ENCODE data around the gene LAMTOR4.
A peak's percentile ranks its signal among the peaks of the same experiment; 100 is the strongest.
"Not testable (repeated sequence)": the region's sequence is repeated elsewhere in the genome, so short reads cannot be mapped to it uniquely, and the experiment has no call there.

Gene LAMTOR4

DNA sequence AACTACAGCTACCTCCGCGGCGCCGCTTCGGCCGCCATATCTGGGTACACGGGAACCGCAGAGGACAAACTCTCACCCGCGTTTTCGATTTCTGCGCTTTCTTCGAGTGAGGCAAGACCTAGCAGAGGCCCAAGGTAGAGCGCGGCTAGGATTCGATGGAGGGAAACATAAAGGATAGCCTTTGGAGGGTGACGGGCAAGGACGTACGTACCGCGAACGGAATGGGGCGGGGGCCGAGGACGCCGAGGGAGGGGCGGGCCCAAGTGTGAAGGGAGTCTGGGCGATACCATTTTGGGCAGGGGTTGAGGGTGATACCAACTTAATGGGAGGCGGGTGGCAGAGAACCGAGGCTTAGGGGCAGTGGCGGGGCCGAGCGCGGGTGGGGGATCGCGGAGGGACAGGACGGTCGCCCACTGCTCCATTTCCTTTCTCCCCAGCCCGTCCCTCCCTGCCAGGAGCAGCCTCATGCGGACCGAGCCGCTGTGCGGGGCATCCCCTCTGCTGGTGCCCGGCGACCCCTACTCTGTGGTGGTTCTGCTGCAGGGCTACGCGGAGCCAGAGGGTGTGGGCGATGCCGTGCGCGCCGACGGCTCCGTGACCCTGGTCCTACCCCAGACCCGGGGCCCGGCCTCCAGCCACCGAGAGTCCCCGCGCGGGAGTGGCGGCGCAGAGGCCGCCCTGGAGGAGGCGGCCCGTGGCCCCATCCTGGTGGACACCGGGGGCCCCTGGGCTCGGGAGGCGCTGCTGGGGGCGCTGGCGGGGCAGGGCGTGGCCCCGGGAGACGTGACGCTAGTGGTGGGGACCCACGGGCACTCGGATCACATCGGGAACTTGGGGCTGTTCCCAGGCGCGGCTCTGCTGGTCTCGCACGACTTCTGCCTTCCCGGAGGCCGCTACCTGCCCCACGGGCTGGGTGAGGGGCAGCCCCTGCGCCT, 21.5 kb upstream of the LAMTOR4 start, which contains the start of gene MBLAC1:
Gene MBLAC1, plus strand, starts transcription at position 37 of the 935 bp plus-strand sequence. Its CDS starts 429 bp downstream, at position 466.
- H3K18ac ChIP-seq (ENCODE audit: low read depth in 1 of 2, low read length in 2 of 2): peak within 1 kb of the TSS; percentile 97 to 99
- peak within 1 kb of the TSS; percentile 80 to 84 for H2BK12ac ChIP-seq (ENCODE audit: low read length in 2 of 2)
- peak within 1 kb of the TSS; percentile 97 to 99 for H3K4ac ChIP-seq (ENCODE audit: low read depth in 1 of 2, low read length in 2 of 2)
- H2BK15ac ChIP-seq (ENCODE audit: low read depth, poor library complexity, severe bottlenecking): peak within 1 kb of the TSS; percentile 95
- H3K79me1 ChIP-seq (replicated peaks; ENCODE audit: low read length, poor library complexity, severe bottlenecking): peaks cover 20% of the 10 kb centered on the region
- H4K91ac ChIP-seq (ENCODE audit: low read length): peak within 1 kb of the TSS; percentile 96
- DNase-seq: peak; percentile 95
- peak within 1 kb of the TSS; percentile 86 for H3K4me2 ChIP-seq (ENCODE audit: low read length, poor library complexity, severe bottlenecking)
- peak within 1 kb of the TSS; percentile 89 for H2BK5ac ChIP-seq (ENCODE audit: low read depth, low read length, poor library complexity, severe bottlenecking)
- peak within 1 kb of the TSS in 1 of 2 experiments; percentile 100 for H3K14ac ChIP-seq (ENCODE audit: low read length in 2 of 2)
- H4K8ac ChIP-seq (ENCODE audit: low read length): peak within 1 kb of the TSS; percentile 99
- no peaks in the 10 kb centered on the region for H3K9me3 ChIP-seq (ENCODE audit: control insufficient read depth, low read length)
- H3K36me3 ChIP-seq (ENCODE audit: control insufficient read depth in 1 of 2, insufficient read depth in 2 of 2, low read depth in 1 of 2, low read length in 2 of 2): peaks cover 16 to 26% of the 10 kb centered on the region in 2 experiments
- H3K4me1 ChIP-seq (ENCODE audit: control insufficient read depth, insufficient read depth, low read depth, low read length): peaks cover 17% of the 10 kb centered on the region
- no peak within 1 kb of the TSS for H2AK5ac ChIP-seq (ENCODE audit: low read length, severe bottlenecking)
- H3K4me3 ChIP-seq (ENCODE audit: insufficient read depth in 1 of 2, low read depth in 1 of 2, low read length in 2 of 2): peak within 1 kb of the TSS; percentile 92 to 93
- no peaks in the 10 kb centered on the region for H3K27me3 ChIP-seq (ENCODE audit: control insufficient read depth in 1 of 2, insufficient read depth in 1 of 2, low read length in 2 of 2)
- H2AFZ ChIP-seq (ENCODE audit: low read depth, low read length): peak within 1 kb of the TSS; percentile 79
- WGBS: under 1% methylated on average over 74 of the region's 85 CpGs
- peak within 1 kb of the TSS; percentile 97 for H2BK120ac ChIP-seq (ENCODE audit: low read depth, low read length)
- H3K27ac ChIP-seq (ENCODE audit: low read length, poor library complexity, severe bottlenecking): peak within 1 kb of the TSS; percentile 98
- peak within 1 kb of the TSS; percentile 81 to 97 for H3K23ac ChIP-seq (ENCODE audit: low read length in 2 of 2)
- peak within 1 kb of the TSS; percentile 98 for H3K9ac ChIP-seq (ENCODE audit: low read length)

DNA sequence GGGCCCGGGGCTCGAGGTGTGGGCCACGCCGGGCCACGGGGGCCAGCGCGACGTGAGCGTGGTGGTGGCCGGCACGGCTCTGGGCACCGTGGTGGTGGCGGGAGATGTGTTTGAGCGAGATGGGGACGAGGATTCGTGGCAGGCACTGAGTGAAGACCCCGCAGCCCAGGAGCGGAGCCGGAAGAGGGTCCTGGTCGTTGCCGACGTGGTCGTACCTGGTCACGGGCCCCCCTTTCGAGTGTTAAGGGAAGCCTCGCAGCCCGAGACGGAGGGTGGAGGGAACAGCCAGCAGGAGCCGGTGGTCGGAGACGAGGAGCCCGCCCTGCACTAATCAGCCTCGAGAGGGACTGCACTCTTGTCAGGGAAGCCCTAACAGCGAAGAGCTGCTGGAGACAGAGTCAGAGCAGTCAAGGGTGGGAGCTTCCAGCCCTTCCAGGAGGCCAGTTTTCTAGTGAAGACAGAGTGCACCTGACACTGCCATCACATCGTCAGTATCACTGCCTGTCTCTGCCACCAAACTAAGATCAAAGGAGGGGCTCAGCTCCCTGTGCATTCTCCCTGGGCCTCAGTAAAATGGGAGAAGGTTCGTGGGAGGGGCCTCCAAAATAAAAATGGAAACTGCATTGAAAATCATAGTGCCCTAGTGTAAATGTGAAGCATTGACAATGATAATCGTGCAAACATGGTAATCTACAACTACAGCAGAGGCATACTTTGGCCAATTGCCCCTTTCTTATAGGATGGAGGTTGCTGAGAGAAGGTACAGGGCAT, 20.7 kb upstream of the LAMTOR4 start:
- H2BK12ac ChIP-seq (ENCODE audit: low read length in 2 of 2): peak overlapping the region; percentile 74 to 84
- peak overlapping the region; percentile 99 for H4K8ac ChIP-seq (ENCODE audit: low read length)

DNA sequence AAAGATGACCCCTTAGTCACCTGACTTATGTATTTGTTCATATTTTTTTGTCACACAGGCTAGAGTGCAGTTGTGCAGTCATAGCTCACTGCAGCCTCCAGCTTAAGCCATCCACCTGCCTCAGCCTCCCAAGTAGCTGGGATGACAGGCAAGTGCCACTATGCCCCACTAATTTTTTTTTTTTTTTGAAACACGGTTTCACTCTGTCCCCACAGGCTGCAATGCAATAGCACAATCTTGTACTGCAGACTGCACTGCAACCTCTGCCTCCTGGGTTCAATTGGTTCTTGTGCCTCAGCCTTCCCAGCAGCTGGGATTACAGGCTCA, 20.1 kb upstream of the LAMTOR4 start:
- peak overlapping the region; percentile 98 for H3K9ac ChIP-seq (ENCODE audit: low read length)
- no peak overlapping the region for H3K14ac ChIP-seq (ENCODE audit: low read length in 2 of 2)
- H3K27ac ChIP-seq (ENCODE audit: low read length, poor library complexity, severe bottlenecking): no peak overlapping the region
- no peak for DNase-seq
- no peak overlapping the region for H3K4me2 ChIP-seq (ENCODE audit: low read length, poor library complexity, severe bottlenecking)
- H3K18ac ChIP-seq (ENCODE audit: low read depth in 1 of 2, low read length in 2 of 2): no peak overlapping the region
- H3K4ac ChIP-seq (ENCODE audit: low read depth in 1 of 2, low read length in 2 of 2): no peak overlapping the region
- no peaks in the 10 kb centered on the region for H3K27me3 ChIP-seq (ENCODE audit: control insufficient read depth in 1 of 2, insufficient read depth in 1 of 2, low read length in 2 of 2)
- peaks cover 14% of the 10 kb centered on the region for H3K79me1 ChIP-seq (replicated peaks; ENCODE audit: low read length, poor library complexity, severe bottlenecking)
- peaks cover 7 to 19% of the 10 kb centered on the region in 2 experiments for H3K36me3 ChIP-seq (ENCODE audit: control insufficient read depth in 1 of 2, insufficient read depth in 2 of 2, low read depth in 1 of 2, low read length in 2 of 2)
- H3K4me1 ChIP-seq (ENCODE audit: control insufficient read depth, insufficient read depth, low read depth, low read length): peaks cover 17% of the 10 kb centered on the region
- H2BK120ac ChIP-seq (ENCODE audit: low read depth, low read length): no peak overlapping the region
- H2BK15ac ChIP-seq (ENCODE audit: low read depth, poor library complexity, severe bottlenecking): no peak overlapping the region
- H4K8ac ChIP-seq (ENCODE audit: low read length): no peak overlapping the region
- H4K91ac ChIP-seq (ENCODE audit: low read length): no peak overlapping the region
- no peak overlapping the region for H2AFZ ChIP-seq (ENCODE audit: low read depth, low read length)
- 89% methylated on average over 1 of the region's 1 CpG for WGBS
- no peak overlapping the region for H3K23ac ChIP-seq (ENCODE audit: low read length in 2 of 2)
- no peaks in the 10 kb centered on the region for H3K9me3 ChIP-seq (ENCODE audit: control insufficient read depth, low read length)
- peak overlapping the region in 1 of 2 experiments; percentile 92 for H3K4me3 ChIP-seq (ENCODE audit: insufficient read depth in 1 of 2, low read depth in 1 of 2, low read length in 2 of 2)
- H2BK12ac ChIP-seq (ENCODE audit: low read length in 2 of 2): no peak overlapping the region
- no peak overlapping the region for H2BK5ac ChIP-seq (ENCODE audit: low read depth, low read length, poor library complexity, severe bottlenecking)
- no peak overlapping the region for H2AK5ac ChIP-seq (ENCODE audit: low read length, severe bottlenecking)

More for the DNA sequence above, 20.7 kb upstream of the LAMTOR4 start:
- H2BK120ac ChIP-seq (ENCODE audit: low read depth, low read length): peak overlapping the region; percentile 97
- DNase-seq: peak; percentile 60
- H2AFZ ChIP-seq (ENCODE audit: low read depth, low read length): peak overlapping the region; percentile 79
- H2BK5ac ChIP-seq (ENCODE audit: low read depth, low read length, poor library complexity, severe bottlenecking): no peak overlapping the region
- H2BK15ac ChIP-seq (ENCODE audit: low read depth, poor library complexity, severe bottlenecking): peak overlapping the region; percentile 95
- H3K4ac ChIP-seq (ENCODE audit: low read depth in 1 of 2, low read length in 2 of 2): peak overlapping the region; percentile 97 to 99
- peak overlapping the region; percentile 86 for H3K4me2 ChIP-seq (ENCODE audit: low read length, poor library complexity, severe bottlenecking)
- H3K27ac ChIP-seq (ENCODE audit: low read length, poor library complexity, severe bottlenecking): no peak overlapping the region
- H3K36me3 ChIP-seq (ENCODE audit: control insufficient read depth in 1 of 2, insufficient read depth in 2 of 2, low read depth in 1 of 2, low read length in 2 of 2): peaks cover 9 to 19% of the 10 kb centered on the region in 2 experiments
- no peak overlapping the region for H2AK5ac ChIP-seq (ENCODE audit: low read length, severe bottlenecking)
- H3K9ac ChIP-seq (ENCODE audit: low read length): peak overlapping the region; percentile 98
- H3K9me3 ChIP-seq (ENCODE audit: control insufficient read depth, low read length): no peaks in the 10 kb centered on the region
- H3K27me3 ChIP-seq (ENCODE audit: control insufficient read depth in 1 of 2, insufficient read depth in 1 of 2, low read length in 2 of 2): no peaks in the 10 kb centered on the region
- H4K91ac ChIP-seq (ENCODE audit: low read length): peak overlapping the region; percentile 96
- H3K14ac ChIP-seq (ENCODE audit: low read length in 2 of 2): peak overlapping the region in 1 of 2 experiments; percentile 100
- H3K18ac ChIP-seq (ENCODE audit: low read depth in 1 of 2, low read length in 2 of 2): peak overlapping the region; percentile 97 to 99
- no peak overlapping the region for H3K23ac ChIP-seq (ENCODE audit: low read length in 2 of 2)
- H3K79me1 ChIP-seq (replicated peaks; ENCODE audit: low read length, poor library complexity, severe bottlenecking): peaks cover 14% of the 10 kb centered on the region
- peaks cover 17% of the 10 kb centered on the region for H3K4me1 ChIP-seq (ENCODE audit: control insufficient read depth, insufficient read depth, low read depth, low read length)
- H3K4me3 ChIP-seq (ENCODE audit: insufficient read depth in 1 of 2, low read depth in 1 of 2, low read length in 2 of 2): peak overlapping the region; percentile 92 to 93
- WGBS: 5% methylated on average over 36 of the region's 37 CpGs

DNA sequence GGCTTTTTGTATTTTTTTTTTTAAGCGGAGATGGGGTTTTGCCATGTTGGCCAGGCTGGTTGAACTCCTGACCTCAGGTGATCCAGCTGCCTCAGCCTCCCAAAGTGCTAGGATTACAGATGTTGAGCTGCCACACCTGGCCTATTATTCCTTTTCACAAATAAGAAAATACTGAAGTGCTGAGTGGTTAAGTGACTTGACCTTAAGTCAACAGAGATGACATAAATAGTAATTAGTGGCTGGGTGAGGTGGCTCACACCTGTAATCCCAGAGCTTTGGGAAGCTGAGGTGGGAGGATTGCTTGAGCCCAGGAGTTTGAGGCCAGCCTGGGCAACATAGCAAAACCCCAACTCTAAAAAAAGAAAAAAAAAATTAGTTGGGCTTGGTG, 18.5 kb upstream of the LAMTOR4 start:
- 75% methylated on average over 1 of the region's 1 CpG for WGBS
- H3K36me3 ChIP-seq (ENCODE audit: control insufficient read depth in 1 of 2, insufficient read depth in 2 of 2, low read depth in 1 of 2, low read length in 2 of 2); H2BK120ac ChIP-seq (ENCODE audit: low read depth, low read length); H3K9ac ChIP-seq (ENCODE audit: low read length); H3K4me2 ChIP-seq (ENCODE audit: low read length, poor library complexity, severe bottlenecking); H2BK15ac ChIP-seq (ENCODE audit: low read depth, poor library complexity, severe bottlenecking); H3K18ac ChIP-seq (ENCODE audit: low read depth in 1 of 2, low read length in 2 of 2); H2AK5ac ChIP-seq (ENCODE audit: low read length, severe bottlenecking); H2AFZ ChIP-seq (ENCODE audit: low read depth, low read length); H3K4ac ChIP-seq (ENCODE audit: low read depth in 1 of 2, low read length in 2 of 2); H3K27ac ChIP-seq (ENCODE audit: low read length, poor library complexity, severe bottlenecking); H3K27me3 ChIP-seq (ENCODE audit: control insufficient read depth in 1 of 2, insufficient read depth in 1 of 2, low read length in 2 of 2); DNase-seq; H3K14ac ChIP-seq (ENCODE audit: low read length in 2 of 2); H3K4me3 ChIP-seq (ENCODE audit: insufficient read depth in 1 of 2, low read depth in 1 of 2, low read length in 2 of 2); H4K91ac ChIP-seq (ENCODE audit: low read length); H4K8ac ChIP-seq (ENCODE audit: low read length); H2BK5ac ChIP-seq (ENCODE audit: low read depth, low read length, poor library complexity, severe bottlenecking); H2BK12ac ChIP-seq (ENCODE audit: low read length in 2 of 2); H3K23ac ChIP-seq (ENCODE audit: low read length in 2 of 2); H3K9me3 ChIP-seq (ENCODE audit: control insufficient read depth, low read length): not testable (repeated sequence)
- Histone ChIP-seq H3K4me1 (ENCODE audit: control insufficient read depth, insufficient read depth, low read depth, low read length) (peaks cover 17% of the 10 kb centered on the region), H3K79me1 (replicated peaks; ENCODE audit: low read length, poor library complexity, severe bottlenecking) (peaks cover 11% of the 10 kb centered on the region)

Measured in mesenchymal stem cell (in vitro differentiated cells and primary cell).